Sigmoid colon (tissue), 7 donors: ENCODE data around the gene C9orf153. TPM values are rescaled to one million over a fixed set of nuclear protein-coding genes. Genes with fewer than 3 reads are reported as not detected.

Experiments
- DNase-seq: peaks from one replicate; pipeline ENCODE4 v3.0.0-alpha.2; 2019
- H3K27ac ChIP-seq, 4 donors: fragments of 200-600 bp; sonication (generic); one replicate each; pipeline ENCODE4 v1.5.1; 2016 to 2019; ENCODE audit warnings: mild to moderate bottlenecking in 1 of 4
- H3K27me3 ChIP-seq, 3 donors: fragments of 200-600 bp; sonication (generic); one replicate each; pipeline ENCODE4 v1.5.1; 2019; ENCODE audit warnings: mild to moderate bottlenecking in 1 of 3
- H3K36me3 ChIP-seq, 4 donors: fragments of 200-600 bp; sonication (generic); one replicate each; pipeline ENCODE4 v1.5.1; 2016 to 2019
- H3K4me1 ChIP-seq, 4 donors: fragments of 200-600 bp; sonication (generic); one replicate each; pipeline ENCODE4 v1.5.1; 2017 to 2019
- H3K4me3 ChIP-seq, 4 donors: fragments of 200-600 bp; sonication (generic); one replicate each; pipeline ENCODE4 v1.5.1; 2017 to 2019; ENCODE audit warnings: mild to moderate bottlenecking in 2 of 4, moderate library complexity in 1 of 4
- H3K9me3 ChIP-seq, 4 donors: fragments of 200-600 bp in 3 of 4; sonication (generic) in 3 of 4; one replicate each; pipeline versions ENCODE4 v1.5.1 to v1.6.1; 2013 to 2019
- EP300 ChIP-seq, 4 donors: sonication (generic); formaldehyde crosslinking; IDR thresholded peaks; one replicate each; pipeline ENCODE4 v1.6.1; 2017; ENCODE audit warnings: antibody characterized with exemption in 4 of 4
- POLR2A ChIP-seq, 2 donors: fragments of 450-650 bp; IDR thresholded peaks; one replicate each; pipeline ENCODE4 v1.6.1; 2016; ENCODE audit warnings: antibody characterized with exemption in 2 of 2, mild to moderate bottlenecking in 2 of 2, moderate library complexity in 2 of 2
- POLR2AphosphoS5 ChIP-seq, 4 donors: sonication (generic); formaldehyde crosslinking; IDR thresholded peaks; one replicate each; pipeline ENCODE4 v1.6.1; 2017; ENCODE audit warnings: antibody characterized with exemption in 4 of 4
- WGBS, 2 donors: extraction: QIAGEN DNeasy Blood & Tissue Kit; methylation state at CpG; one replicate each; pipeline ENCODE4 v1.1.7; 2013; 5-methylcytosine and 5-hydroxymethylcytosine counted together
- intact Hi-C: fragments of 100-400 bp; cut with DNase I; formaldehyde crosslinking; loops from one replicate; pipeline ENCODE4 v1.15.1; 2023
- polyA plus RNA-seq, 3 donors: library from polyadenylated mRNA; stranded (reverse); fragments of 200-250 nt; gene quantifications; one replicate each; pipeline ENCODE4 v1.2.3, GENCODE V29; 2013
- total RNA-seq, 4 donors: library from RNA; depleted of rRNA; stranded (reverse); fragments of >200 nt; gene quantifications; one replicate each; pipeline ENCODE4 v1.1.0, GENCODE V29; 2016
- TF ChIP-seq, protein P1 (sequence below), 4 experiments: fragments of 450-650 bp in 3 of 4; fragments of 200-600 bp in 1 of 4; IDR thresholded peaks; one replicate each; pipeline ENCODE4 v1.5.1; 2016 to 2019; ENCODE audit warnings: antibody characterized with exemption in 4 of 4, mild to moderate bottlenecking in 3 of 4, moderate library complexity in 2 of 4
- donor health status: healthy with polysubstance abuse.
- donor health status: Bipolar disorder and iron deficiency.
- donor health status: healthy.

C9orf153 gene
- total and polyA plus RNA-seq, 7 donors = 0.09 to 0.99 (median 0.27) TPM; not detected in 4

DNA sequence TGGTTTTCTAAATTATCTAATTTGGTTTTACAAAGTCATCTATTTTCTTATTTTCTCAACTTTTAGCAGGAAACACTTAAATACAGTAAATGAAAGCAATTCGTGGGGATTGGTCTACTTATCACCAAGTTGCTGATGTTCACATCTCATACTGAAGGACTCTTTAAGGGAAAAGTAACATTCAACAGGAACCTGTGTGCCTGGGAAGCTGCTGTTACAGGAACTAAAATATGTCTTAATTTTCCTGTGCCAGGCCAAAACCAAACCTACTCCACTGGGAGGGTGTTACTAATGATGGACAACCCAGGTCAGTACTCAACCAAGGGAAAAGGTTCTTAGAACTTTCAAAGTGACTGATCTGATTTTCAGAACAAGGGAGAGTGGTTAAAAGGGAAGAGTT, 17.6 kb upstream of the C9orf153 start:
- WGBS, 2 donors = 57 to 67% methylated on average over 1 of the region's 1 CpG
- intact Hi-C loops = loop anchor here (5.0 kb wide), 1 partner anchor 200 kb away; no protein-coding TSS in a partner anchor
- Histone ChIP-seq H3K27me3 (no peaks in the 10 kb centered on the region), H3K27ac (no peak overlapping the region), H3K36me3 (peaks cover 0 to 18% (median 4%) of the 10 kb centered on the region in 4 donors), H3K4me1 (peaks cover 0 to 61% (median 45%) of the 10 kb centered on the region in 4 donors), H3K9me3 (no peaks in the 10 kb centered on the region), H3K4me3 (no peak overlapping the region)
- TF ChIP-seq EP300 (IDR thresholded peaks at IDR 0.05) (no peak), POLR2A (IDR thresholded peaks at IDR 0.05) (no peak), POLR2AphosphoS5 (IDR thresholded peaks at IDR 0.05) (no peak)
- TF ChIP-seq, protein P1, sequence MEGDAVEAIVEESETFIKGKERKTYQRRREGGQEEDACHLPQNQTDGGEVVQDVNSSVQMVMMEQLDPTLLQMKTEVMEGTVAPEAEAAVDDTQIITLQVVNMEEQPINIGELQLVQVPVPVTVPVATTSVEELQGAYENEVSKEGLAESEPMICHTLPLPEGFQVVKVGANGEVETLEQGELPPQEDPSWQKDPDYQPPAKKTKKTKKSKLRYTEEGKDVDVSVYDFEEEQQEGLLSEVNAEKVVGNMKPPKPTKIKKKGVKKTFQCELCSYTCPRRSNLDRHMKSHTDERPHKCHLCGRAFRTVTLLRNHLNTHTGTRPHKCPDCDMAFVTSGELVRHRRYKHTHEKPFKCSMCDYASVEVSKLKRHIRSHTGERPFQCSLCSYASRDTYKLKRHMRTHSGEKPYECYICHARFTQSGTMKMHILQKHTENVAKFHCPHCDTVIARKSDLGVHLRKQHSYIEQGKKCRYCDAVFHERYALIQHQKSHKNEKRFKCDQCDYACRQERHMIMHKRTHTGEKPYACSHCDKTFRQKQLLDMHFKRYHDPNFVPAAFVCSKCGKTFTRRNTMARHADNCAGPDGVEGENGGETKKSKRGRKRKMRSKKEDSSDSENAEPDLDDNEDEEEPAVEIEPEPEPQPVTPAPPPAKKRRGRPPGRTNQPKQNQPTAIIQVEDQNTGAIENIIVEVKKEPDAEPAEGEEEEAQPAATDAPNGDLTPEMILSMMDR (IDR thresholded peaks at IDR 0.05) = no peak
- DNase-seq = no peak

DNA sequence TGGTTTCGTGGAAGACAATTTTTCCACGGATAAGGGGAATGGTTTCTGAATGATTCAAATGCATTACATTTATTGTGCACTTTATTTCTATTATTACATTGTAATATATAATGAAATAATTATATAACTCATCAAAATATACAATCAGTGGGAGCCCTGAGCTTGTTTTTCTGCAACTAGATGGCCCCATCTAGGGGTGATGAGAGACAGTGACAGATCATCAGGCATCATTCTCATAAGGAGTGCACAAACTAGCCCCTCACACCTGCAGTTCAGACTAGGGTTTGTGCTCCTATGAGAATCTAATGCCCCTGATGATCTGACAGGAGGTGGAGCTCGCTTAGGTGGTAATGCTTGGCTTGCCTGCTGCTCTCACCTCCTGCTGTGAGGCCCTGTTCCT, 16.5 kb upstream of the C9orf153 start:
- H3K4me1 ChIP-seq = peaks cover 0 to 55% (median 39%) of the 10 kb centered on the region in 4 donors
- H3K27ac ChIP-seq = no peak overlapping the region
- intact Hi-C loops = loop anchor here (5.0 kb wide), 1 partner anchor 199 kb away; no protein-coding TSS in a partner anchor
- DNase-seq = no peak
- whole genome bisulfite sequencing, 2 donors = 90 to 93% methylated on average over 3 of the region's 3 CpGs
- TF ChIP-seq POLR2A (IDR thresholded peaks at IDR 0.05) (no peak), EP300 (IDR thresholded peaks at IDR 0.05) (no peak), POLR2AphosphoS5 (IDR thresholded peaks at IDR 0.05) (no peak)
- TF ChIP-seq, protein P1 (IDR thresholded peaks at IDR 0.05) = no peak
- peaks cover 7 to 29% (median 14%) of the 10 kb centered on the region in 4 donors for H3K36me3 ChIP-seq
- H3K9me3 ChIP-seq = no peaks in the 10 kb centered on the region
- H3K27me3 ChIP-seq = no peaks in the 10 kb centered on the region
- no peak overlapping the region for H3K4me3 ChIP-seq

DNA sequence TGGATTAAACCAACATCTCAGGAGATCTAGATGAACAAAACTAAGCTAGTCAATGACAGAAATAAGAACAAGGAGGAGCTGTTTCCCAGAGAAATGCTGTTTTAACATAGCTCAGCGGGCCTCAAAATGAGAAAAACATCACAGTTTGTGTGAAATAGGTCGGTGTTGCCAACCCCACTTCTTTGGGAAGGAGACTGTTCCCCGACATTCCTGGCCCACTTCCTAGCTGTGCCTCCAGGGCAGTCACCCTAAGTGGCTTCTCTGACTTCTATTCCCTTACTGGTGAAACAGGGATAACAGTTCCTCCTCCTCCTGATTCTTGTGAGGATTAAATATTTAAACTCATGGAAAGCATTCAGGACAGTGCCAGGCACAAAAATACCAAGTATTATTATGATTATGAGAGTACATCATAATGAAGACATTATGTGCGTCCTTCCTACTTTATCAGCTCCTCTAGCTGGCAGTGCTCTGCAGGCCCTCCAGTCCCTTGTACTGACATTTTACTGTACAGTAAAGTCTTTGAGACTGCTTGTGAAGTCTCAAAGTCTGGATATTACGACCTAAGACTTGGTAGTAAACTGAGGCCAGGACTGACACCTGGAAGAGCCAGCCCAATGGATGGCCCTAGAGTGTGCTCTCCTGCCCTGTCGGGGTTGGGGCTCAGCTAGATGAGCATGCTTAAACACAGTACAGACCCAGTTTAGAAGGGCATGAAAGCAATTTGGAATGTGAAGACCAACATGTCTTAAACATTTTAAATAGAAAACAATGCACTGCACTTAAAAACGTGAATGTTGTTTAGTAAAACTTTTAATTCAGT, 15.6 kb upstream of the C9orf153 start:
- no peak overlapping the region for H3K27ac ChIP-seq
- intact Hi-C loops = loop anchor here (5.0 kb wide), 1 partner anchor 198 kb away; no protein-coding TSS in a partner anchor

DNA sequence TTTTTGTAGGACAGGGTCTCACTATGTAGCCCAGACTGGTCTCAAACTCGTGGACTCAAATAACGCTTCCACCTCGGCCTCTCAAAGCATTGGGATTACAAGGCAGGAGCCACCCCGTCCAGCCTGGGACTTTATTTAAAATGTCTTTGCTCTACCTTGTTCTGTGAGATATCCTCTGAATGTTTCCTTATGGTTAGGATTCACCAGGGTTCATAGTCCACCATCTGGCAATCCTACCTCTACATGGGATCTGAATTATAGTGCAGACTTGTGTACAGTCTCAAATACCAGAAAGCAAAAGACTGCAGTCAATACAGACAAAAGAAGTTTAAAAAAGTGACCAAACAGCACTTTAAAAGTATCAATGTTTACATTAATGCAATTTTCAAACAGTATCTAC, 12.8 kb upstream of the C9orf153 start:
- WGBS, 2 donors = 62 to 83% methylated on average over 4 of the region's 4 CpGs
- Histone ChIP-seq H3K9me3 (no peaks in the 10 kb centered on the region), H3K27ac (no peak overlapping the region), H3K4me1 (peaks cover 0 to 27% (median 18%) of the 10 kb centered on the region in 4 donors), H3K4me3 (no peak overlapping the region), H3K27me3 (no peaks in the 10 kb centered on the region), H3K36me3 (peaks cover 7 to 31% (median 15%) of the 10 kb centered on the region in 4 donors)
- TF ChIP-seq, protein P1 (IDR thresholded peaks at IDR 0.05) = no peak
- TF ChIP-seq POLR2AphosphoS5 (IDR thresholded peaks at IDR 0.05) = no peak
- no peak for TF ChIP-seq EP300 (IDR thresholded peaks at IDR 0.05)
- no peak for TF ChIP-seq POLR2A (IDR thresholded peaks at IDR 0.05)
- intact Hi-C loops = no loop called here
- DNase-seq = no peak

More for the DNA sequence above, 15.6 kb upstream of the C9orf153 start:
- H3K27me3 ChIP-seq = no peaks in the 10 kb centered on the region
- DNase-seq = no peak
- peaks cover 0 to 45% (median 30%) of the 10 kb centered on the region in 4 donors for H3K4me1 ChIP-seq
- no peak for TF ChIP-seq POLR2AphosphoS5 (IDR thresholded peaks at IDR 0.05)
- TF ChIP-seq, protein P1 (IDR thresholded peaks at IDR 0.05) = no peak
- TF ChIP-seq EP300 (IDR thresholded peaks at IDR 0.05) = no peak
- TF ChIP-seq POLR2A (IDR thresholded peaks at IDR 0.05) = no peak
- whole genome bisulfite sequencing, 2 donors = 86 to 90% methylated on average over 7 of the region's 7 CpGs
- no peak overlapping the region for H3K4me3 ChIP-seq
- H3K9me3 ChIP-seq = no peaks in the 10 kb centered on the region
- H3K36me3 ChIP-seq = peaks cover 7 to 31% (median 15%) of the 10 kb centered on the region in 4 donors
